ENCODE data around the gene ANKS1B.

GRCh38 chr12:99282086-99282485 lies 702.6 kb downstream of the ANKS1B start:
- no peak for TF ChIP-seq CTCF (IDR thresholded peaks at IDR 0.05; ENCODE audit: low read length)
- no peak for TF ChIP-seq EZH2 (IDR thresholded peaks at IDR 0.05; ENCODE audit: borderline replicate concordance, low read length)

All from OCI-LY1 (cell line).